GM21619 (cell line): ENCODE data around the gene PHACTR3.

ENCODE experiments used
- ATAC-seq: cut with Tn5 transposase; IDR thresholded peaks from one replicate; pipeline ENCODE4 v1.9.1; 2021; ENCODE audit not compliant: unreplicated experiment

PHACTR3 gene

DNA sequence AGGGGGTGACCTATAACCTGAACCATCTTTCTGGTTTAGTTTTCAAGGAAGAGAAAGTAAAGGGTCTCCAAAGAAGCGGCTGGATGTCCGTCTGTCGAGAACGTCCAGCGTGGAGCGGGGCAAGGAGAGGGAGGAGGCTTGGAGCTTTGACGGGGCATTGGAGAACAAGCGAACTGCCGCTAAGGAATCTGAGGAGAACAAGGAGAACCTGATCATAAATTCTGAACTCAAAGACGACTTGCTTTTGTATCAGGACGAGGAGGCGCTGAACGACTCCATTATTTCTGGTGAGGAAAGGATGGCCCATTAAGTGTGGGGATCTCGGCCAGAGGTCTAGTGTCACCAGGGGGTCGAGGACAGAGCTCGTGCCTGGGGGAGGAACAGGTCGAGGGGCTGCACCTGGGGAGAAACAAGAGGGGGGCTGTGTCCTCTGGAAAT, 169.9 kb downstream of the PHACTR3 start:
- no peak for ATAC-seq

DNA sequence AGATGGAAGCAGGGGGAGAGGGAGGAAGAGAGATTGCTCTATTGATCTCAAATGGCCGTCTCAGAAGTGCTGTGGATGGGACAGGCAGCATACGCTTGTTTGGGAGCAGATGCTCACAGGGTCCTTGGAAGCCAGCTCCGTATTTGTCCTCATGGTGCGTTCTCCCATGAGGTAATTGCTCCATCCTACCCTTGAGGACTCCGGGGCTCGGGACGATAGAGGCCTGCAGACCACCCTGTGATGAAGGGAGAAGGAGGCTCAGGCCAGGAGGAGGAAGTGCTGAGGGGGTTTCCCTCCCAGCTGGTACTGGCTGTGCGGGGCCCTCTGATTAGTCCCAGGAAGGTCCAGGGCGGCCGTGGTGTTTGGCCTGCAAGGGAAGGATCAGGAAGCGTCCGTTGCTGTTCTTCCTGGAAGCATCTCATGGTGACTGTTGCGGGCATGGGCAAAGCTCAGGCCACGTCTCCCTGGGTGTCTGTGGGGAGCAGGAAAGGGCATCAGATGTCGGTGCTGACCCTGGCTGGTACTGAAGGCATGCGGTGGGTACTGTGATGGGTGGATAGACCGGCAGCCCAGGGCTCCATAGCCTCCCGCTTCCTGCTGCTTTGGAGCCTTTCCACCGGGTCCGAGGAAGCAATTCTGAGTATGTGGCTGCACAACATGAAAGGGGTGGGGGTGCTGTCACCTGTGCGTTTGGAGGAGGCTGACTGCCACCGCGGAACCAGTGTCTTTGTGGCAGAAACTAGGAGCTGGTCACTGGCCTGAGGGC, 170.8 kb downstream of the PHACTR3 start:
- no peak for ATAC-seq

DNA sequence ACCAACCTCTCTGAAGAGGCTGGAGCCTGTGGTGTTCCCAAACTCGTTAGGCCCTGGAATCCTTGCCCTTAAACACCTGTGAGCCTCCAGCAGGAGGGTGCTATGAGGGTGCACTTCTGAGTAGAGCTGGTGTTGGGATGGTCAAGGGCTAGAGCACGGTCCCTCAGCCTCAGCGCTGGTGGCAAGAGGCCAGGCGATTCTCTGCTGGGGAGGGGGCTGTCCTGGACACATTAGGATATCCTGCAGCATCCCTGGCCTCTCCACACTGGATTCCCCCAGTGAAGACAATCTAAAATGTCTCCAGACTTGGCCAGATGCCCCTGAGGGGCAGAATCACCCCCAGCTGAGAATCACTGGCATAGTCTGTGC, 171.3 kb downstream of the PHACTR3 start:
- ATAC-seq: no peak

DNA sequence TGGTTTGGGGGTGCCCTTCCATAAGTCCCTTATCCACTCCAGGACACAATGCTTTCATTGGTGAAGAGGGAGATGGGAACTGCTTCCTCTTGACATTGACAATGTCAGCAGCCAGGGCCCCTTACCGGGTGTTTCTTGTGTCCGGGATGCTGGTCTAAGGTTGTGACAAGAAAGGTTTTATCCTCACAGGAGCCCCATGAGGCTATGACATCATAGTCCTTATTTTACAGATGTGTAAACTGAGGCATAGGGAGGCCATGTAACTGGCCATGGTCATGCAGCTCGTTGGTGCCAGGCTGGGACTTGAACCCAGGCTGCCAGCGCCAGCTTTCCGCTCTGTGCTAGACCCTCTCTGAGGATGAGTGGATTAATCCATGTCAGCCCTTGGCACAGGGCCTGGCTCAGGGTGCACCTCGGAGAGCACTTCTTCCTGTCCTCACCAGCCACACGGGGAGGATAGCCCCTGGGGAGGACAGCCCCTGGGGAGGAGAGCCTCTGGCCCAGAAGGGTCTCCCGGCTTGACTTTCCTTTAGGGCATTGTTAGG, 171.8 kb downstream of the PHACTR3 start:
- ATAC-seq: no peak

DNA sequence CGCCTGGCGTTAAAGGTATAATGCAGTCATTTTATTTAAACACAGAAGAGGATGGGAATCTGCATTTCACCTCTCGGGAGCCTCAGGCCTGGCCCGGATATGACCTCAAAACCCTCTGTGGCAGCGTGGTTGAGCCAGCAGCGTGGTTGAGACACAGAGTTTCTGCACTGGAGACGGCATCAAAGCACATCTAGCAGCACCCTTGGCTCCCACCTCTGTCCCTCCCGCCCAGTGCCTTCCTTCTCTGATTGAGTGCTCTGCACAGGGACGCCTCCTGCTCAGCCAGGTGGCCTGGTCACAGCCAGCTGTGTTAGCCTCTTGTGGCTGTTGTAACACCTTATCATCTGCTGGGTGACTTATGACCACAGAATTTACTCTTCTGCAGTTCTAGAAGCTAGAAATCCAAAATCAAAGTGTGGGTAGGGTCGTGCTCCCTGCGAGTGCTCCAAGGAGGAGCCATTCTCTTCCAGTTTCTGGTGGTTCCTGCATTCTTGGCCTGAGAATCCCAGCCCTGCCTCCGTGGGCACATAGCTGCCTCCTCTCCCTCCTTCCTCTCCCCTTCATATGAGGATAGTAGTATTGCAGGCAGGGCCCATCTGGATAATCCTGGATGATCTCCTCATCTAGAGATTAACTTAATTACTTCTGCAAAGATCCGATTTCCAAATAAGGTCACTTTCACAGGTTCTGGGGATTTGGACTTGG, 172.4 kb downstream of the PHACTR3 start:
- ATAC-seq: no peak

DNA sequence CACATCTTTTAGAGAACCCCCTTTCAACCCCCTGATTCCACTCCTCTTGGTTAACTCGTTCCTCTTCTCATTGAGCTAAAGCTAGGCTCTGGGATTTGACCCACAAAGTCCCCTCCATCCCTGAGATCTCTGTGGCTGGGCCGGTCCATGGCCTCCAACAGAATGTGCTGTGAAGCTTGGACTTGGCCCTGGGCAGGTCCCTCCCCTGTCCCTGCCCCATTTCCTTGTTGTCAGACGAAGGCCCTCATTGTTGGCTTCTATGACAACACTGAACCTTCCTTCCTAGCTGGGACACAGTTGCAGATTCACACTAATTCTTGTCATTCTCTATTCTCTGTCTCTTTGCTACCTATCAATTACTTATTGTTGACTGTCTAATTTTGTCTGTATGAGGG, 173.0 kb downstream of the PHACTR3 start:
- ATAC-seq: no peak

DNA sequence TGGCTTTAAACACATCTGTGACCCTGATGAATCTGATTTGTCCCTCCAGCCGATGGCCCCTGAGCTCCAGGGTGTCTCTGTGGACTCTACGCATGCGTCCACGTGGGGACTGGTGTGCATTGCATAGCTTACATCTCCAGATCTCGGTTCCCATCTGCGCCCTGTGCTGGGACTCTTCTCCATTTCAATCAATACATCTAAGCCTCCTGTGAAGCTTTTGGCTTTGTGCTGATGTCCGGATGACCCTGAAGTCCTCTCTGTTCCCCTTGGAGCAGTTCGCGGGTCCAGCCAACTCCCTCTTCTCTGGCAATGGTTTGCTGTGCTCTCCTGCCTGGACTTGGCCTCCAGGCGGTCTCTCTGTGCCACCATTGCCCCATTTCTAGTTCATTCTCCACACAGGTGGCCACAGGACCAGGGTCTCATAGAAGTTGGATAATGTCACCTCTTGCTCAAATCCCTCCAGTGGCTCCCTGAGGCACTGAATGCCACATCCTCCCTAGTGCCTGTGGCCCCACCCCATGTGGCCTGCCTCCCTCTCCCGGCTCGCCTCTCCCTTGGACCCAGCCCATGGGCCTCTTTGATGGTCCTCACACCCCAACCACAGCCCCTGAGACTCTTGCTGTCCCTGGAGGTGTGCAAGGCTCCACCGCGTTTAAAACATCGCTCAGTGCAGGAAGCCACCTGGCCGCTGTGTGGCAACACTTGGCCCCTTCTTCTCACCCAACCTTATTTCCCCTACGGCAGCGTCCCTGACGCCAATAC, 173.7 kb downstream of the PHACTR3 start:
- ATAC-seq: no peak

DNA sequence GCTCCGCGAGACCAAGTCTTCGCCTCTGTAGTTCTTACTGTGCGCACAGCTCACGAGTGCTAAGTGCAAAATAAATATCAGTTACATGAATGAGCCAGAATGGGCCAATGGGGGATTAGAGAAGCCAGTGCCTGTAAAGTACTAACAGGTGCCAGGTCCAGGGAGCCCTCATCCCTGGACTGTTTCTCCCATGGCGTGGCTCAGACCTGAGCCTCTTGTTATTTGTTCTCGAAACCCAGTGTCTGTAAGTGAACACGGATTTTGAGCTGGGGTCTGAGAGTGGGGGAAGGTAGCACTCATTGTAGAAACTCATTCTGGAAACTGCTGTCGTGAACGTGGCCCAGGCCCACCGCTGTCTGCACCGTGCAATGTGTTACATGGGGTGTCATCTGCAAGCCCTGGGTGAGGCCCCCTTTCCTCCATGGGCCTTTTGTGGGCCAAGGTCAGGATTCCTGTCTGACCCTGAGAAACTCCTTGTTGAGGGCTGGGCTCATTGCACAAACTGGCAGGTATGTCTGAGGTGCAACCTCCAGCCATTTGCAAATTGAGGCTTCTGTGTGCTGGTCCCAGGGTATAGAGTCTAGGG, 174.4 kb downstream of the PHACTR3 start:
- ATAC-seq: no peak

DNA sequence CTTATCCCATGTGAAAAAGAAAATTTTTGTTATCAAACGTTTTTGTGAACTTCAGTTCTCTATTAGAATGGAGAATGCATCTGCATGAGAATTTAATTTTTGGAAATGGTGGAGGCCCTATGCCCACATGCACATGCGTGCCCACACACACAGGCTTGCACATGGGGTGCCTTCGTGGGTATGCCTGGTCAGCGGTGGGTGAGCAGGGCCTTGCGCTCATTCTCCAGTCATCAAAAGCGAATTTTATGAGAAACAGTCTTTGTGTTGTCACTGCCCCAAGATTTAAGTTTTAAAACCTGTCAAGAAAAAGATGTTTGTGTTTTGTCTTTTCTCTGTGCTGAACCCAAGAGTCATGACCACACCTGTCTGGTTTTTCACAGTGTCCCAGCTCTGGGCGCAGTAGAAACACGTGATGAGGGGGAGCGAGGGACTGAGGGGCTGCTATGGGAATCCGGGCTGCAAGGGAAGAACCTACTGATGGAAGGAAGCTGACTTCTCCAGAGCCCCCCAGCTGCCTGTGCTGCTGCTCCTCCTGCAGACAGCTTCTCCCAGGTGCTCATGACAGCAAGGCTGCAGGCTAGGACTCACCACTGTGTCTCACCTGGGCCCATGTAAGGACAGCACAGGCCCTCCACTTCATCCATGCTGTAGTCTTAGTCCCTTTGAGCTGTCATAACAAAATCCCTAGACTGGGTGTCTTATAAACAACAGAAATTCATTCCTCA, 175.5 kb downstream of the PHACTR3 start:
- no peak for ATAC-seq

DNA sequence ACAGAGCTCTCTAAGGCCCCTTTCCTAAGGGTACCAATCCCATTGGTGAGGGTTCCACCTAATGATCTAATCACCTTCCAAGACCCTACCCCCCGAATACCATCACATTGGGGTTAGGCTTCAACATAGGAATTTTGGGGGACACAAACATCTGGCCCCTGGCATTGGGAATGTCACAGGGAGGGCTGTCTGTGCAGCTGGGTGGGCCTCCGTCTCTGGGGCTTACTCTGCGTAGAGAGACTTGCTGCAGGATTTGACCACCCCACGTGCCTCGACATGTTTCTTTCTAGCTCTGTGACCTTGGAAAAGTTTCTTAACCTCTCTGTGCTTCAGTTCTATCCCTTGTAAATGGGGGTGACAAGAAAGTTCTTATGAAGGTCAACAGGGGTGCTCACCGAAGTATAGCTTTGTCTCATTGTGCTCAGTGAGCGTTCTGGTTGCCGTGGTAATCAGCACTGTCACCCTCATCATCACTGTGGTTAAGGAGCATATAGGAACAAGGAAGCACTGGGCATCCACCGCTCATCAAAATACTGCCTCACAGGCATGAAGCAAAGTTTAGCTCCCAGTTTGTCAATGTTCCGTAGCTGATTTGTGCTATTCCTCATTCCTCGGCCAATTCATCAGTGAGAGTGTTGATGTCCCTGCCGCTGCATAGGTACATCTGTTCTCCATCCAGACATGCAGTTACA, 176.3 kb downstream of the PHACTR3 start:
- ATAC-seq: no peak

DNA sequence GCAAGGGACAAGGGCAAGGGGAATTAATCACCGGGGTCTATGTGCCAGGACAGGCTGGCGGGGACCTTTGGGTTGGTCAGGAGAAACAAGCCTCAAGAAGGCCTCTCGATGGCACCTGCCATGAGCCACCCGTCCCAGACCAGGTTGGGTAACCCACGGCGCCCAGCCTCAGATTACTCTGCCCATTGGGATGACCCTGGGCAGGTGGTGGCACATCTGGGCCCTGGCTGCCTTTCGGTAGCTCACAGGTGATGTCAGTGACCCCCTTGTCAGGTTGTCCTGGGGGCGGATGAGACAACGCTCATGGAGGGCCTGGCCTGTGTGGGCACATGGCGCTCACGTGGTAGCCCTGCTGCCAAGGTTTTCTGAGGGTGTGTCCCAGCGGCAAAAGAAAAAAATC, 176.9 kb downstream of the PHACTR3 start:
- ATAC-seq: no peak

DNA sequence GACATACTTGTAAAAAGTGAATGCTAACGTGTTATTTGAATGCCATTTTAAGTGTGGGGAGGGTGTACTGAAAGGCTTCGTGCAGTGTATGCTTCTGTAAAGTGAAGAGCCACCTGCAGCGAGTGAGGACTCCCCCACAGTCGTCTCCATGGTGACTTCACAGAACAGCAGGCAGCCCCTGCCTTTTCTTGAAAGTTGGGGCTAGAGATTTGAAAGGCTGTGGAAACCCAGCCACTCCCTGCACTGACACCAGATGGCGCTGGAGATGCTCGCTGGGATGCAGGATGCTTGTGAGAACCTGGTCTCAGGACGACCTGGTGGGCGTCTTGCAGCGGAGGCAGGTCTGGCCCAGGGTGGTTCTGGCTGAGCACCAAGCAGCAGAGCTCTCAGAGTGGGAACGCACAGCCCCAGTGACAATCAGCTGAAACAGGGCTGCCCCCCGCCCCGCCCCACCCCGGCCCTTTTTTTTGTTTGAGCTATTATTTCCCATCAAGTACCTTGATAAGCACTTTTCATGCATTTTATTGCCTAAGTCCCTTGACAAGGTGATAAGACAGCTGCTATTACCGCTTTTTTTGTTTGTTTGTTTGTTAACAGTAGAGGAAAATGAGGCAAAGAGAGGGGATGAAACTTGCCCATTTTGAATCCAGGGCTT, 178.8 kb downstream of the PHACTR3 start:
- peak; percentile 48 for ATAC-seq

DNA sequence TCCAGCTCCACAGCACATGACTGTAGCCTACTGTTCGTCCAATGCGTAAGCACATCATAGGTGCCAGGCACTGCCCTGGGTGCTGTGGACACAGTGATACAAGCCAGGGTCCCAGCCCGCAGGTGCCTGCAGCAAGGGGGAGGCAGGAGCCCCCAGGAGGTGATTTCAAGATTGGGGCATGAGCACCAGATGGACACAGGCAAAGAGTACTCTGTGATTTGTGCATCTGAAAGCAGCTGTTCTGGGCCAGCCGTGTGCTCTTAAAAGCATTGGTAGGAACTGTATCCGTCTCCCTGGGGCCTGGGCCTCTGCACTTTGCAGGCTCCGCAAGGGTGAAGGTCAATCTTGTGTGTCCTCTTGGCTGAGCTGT, 179.3 kb downstream of the PHACTR3 start:
- ATAC-seq: no peak

DNA sequence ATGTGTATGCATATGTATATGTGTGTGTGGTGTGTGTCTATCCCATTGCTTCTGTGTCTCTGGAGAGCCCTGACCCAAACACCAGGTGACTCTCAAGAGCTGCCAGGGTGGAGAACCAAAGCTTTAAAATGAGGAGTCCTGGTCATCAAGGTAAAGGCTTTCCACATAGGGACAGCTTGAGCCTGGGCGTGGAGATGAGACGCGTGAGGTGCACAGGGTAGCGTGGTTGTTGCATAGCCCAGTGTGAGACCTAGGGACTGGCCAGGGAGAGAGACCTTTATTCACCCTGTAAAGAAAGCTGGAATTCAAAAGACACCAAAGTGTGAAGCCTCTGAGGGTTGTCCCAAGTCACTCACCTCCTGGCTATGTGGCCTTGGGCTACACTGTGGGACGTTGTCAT, 180.0 kb downstream of the PHACTR3 start:
- no peak for ATAC-seq

DNA sequence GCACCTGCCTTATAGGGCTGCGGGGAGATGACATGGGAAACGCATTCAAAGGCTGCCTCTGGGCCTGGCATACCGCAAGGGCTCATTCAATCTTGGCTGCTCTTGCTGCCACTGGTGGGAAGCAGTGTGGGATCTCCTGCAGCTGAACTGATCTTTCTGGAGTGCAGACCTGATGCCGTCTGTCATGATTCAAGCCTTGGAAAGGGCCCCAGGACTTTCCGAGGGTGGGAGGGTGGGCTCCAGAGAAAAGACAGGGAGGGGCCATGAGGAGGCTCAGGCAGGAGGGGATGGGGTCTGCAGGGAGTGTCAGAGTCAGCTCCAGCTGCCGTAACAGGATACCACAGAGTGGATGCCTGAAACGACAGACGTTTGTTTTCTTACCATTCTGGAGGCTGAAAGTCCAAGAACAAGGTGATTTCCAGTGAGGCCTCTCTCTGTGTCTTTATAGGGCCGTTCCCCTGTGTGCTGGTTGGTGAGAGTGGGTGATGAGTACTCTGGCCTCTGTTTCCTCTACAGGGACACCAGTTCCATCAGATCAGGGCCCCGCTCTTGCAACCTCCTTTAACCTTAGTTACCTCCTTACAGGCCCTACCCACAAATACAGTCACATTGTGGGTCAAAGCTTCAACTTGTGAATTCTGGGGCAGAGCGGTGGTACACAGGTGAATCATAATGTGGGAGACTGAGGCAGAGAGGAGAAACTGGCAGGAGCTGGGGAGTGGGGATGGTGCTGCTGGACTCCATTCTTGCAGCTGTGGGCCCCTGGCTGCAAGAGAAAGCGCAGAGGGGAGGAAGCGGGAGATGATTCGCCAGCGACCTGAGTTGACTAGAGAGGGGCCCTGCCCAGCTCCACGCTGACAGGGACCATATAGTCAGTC, 180.7 kb downstream of the PHACTR3 start:
- ATAC-seq: no peak

DNA sequence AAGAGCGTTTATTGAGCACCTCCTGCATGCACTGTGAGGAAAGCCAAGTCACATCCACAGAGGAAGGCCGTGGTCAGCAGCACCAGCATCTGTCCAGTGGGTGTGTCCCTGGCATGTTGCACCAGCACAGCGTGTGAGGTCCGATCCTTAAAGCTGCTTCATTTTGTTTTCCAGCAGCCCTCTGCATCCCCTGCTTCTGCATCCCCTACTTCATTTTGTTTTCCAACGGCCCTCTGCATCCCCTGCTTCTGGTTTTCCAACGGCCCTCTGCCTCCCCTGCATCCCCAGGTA, 181.3 kb downstream of the PHACTR3 start:
- ATAC-seq: no peak

DNA sequence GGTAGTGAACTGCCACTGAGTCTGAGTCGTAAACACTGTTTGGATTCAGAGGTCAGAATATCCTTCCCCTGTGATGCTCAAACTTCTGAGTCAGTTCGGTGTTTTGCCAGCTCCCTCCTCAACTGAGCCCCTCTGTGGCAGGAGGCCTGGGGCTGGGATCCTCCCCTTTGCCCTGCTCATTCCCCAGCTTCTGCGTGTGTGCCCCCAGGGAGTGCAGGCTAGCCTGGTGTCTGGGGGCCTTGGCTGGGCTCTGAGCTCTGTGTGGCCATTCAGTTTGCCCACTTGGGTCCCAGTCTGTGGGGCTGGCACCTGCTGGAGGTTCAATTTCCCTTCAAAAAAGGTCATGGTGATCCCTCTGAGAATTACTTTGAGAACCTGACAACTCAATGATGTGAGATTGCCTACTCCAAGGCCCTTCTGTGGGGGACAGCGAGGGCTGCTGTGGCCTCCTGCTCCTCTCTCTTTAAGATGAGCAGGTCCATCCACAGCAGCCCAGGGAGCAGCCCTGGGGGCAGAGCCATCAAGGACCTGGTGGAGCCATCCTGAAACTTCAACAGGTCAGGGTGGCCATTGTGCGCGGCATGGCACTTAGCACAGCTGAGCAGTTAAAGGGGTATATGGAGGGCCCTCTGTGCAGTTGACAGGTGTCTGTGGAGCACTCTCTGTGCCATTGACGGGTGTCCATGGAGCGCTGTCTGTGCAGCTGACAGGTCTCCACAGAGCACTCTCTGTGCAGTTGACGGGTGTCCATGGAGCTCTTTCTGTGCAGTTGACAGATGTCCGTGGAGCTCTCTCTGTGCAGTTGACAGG, 181.9 kb downstream of the PHACTR3 start:
- ATAC-seq: no peak
